ENCODE data around the gene CCDC184.

- TF ChIP-seq CTCF (IDR thresholded peaks at IDR 0.05; ENCODE audit: low read length) = no peak
- TF ChIP-seq EZH2 (IDR thresholded peaks at IDR 0.05; ENCODE audit: borderline replicate concordance, low read length) = no peak
Measured at GRCh38 chr12:48183876-48184548, 568 bp downstream of the CCDC184 start.
